Spleen (tissue), 13 donors: ENCODE results near the gene ABCA8. TPM values are rescaled to one million over a fixed set of nuclear protein-coding genes. Genes with fewer than 3 reads are reported as not detected.
A peak's percentile ranks its signal among the peaks of the same experiment; 100 is the strongest.
"Not testable (repeated sequence)": the region's sequence is repeated elsewhere in the genome, so short reads cannot be mapped to it uniquely, and the experiment has no call there.

ENCODE experiments used
- DNase-seq: peaks from one replicate; pipeline ENCODE4 v3.0.0-alpha.2; 2020
- H3K27ac ChIP-seq, 8 donors: fragments of 200-600 bp; sonication (generic) in 7 of 8; 1 replicate in 4 of 8; 2 replicates in 4 of 8; pipeline versions ENCODE4 v1.5.0 to v1.8.0; 2016 to 2021; ENCODE audit warnings: inconsistent platforms in 4 of 8, mild to moderate bottlenecking in 4 of 8, moderate library complexity in 1 of 8
- H3K27me3 ChIP-seq, 7 donors: fragments of 200-600 bp; sonication (generic) in 6 of 7; replicated peaks in 1 of 7; 1 replicate in 4 of 7; 2 replicates in 3 of 7; pipeline versions ENCODE4 v1.5.0 to v1.8.0; 2016 to 2021; ENCODE audit warnings: inconsistent platforms in 3 of 7, mild to moderate bottlenecking in 1 of 7
- H3K36me3 ChIP-seq, 6 donors: fragments of 200-600 bp; sonication (generic) in 5 of 6; 1 replicate in 4 of 6; 2 replicates in 2 of 6; pipeline versions ENCODE4 v1.5.0 to v1.8.0; 2016 to 2021; ENCODE audit warnings: inconsistent platforms in 2 of 6
- H3K4me1 ChIP-seq, 6 donors: fragments of 200-600 bp; sonication (generic) in 5 of 6; 1 replicate in 3 of 6; 2 replicates in 3 of 6; pipeline versions ENCODE4 v1.5.0 to v1.8.0; 2016 to 2021; ENCODE audit warnings: inconsistent platforms in 3 of 6
- H3K4me3 ChIP-seq, 8 donors: fragments of 200-600 bp; sonication (generic) in 7 of 8; 1 replicate in 4 of 8; 2 replicates in 4 of 8; pipeline versions ENCODE4 v1.5.0 to v1.8.0; 2016 to 2021; ENCODE audit warnings: inconsistent platforms in 4 of 8, mild to moderate bottlenecking in 4 of 8, moderate library complexity in 2 of 8
- H3K9me3 ChIP-seq, 8 donors: fragments of 200-600 bp; sonication (generic) in 7 of 8; 1 replicate in 4 of 8; 2 replicates in 4 of 8; pipeline versions ENCODE4 v1.5.0 to v1.8.0; 2016 to 2021; ENCODE audit warnings: inconsistent platforms in 4 of 8
- POLR2A ChIP-seq, 3 donors: fragments of 450-650 bp; IDR thresholded peaks; one replicate each; pipeline ENCODE4 v1.5.1; 2017; ENCODE audit warnings: antibody characterized with exemption in 3 of 3, mild to moderate bottlenecking in 1 of 3
- POLR2AphosphoS5 ChIP-seq, 3 donors: sonication (generic); formaldehyde crosslinking; IDR thresholded peaks; one replicate each; pipeline ENCODE4 v1.5.1; 2017; ENCODE audit warnings: antibody characterized with exemption in 3 of 3
- WGBS, 5 donors: extraction: QIAGEN DNeasy Blood & Tissue Kit in 3 of 5; methylation state at CpG; one replicate each; pipeline versions ENCODE4 v1.1.5 to v1.1.7; 2013 to 2018; 5-methylcytosine and 5-hydroxymethylcytosine counted together
- intact Hi-C: fragments of 100-400 bp; cut with DNase I; formaldehyde crosslinking; loops from one replicate; pipeline ENCODE4 v1.15.0; 2023; ENCODE audit warnings: low total_unique reads
- long read RNA-seq, 2 donors: transcript quantifications; one replicate each; lab custom pipeline, GENCODE V29; 2026
- polyA plus RNA-seq, 3 donors: library from polyadenylated mRNA; stranded (reverse); fragments of 200-250 nt; gene quantifications; one replicate each; pipeline ENCODE4 v1.2.1, GENCODE V29; 2013
- total RNA-seq, 7 donors: library from RNA; depleted of rRNA in 3 of 7; stranded (reverse); fragments of >200 nt in 3 of 7; fragmentation: NEBNext Ultra II Directional in 4 of 7; extraction: Animal tissue kit (Norgen Biotek cat#: 25700) in 4 of 7; gene quantifications; one replicate each; pipeline versions ENCODE4 v1.1.0 to v1.2.1, GENCODE V29; 2016 to 2021
- TF ChIP-seq, protein P1 (sequence below), 11 experiments: fragments of 200-600 bp in 7 of 11; fragments of 450-650 bp in 4 of 11; sonication (generic) in 4 of 11; IDR thresholded peaks in 8 of 11; conservative IDR thresholded peaks in 3 of 11; 1 replicate in 7 of 11; 2 replicates in 4 of 11; pipeline versions ENCODE4 v1.4.0 to v1.8.0; 2016 to 2021; ENCODE audit warnings: antibody characterized with exemption in 11 of 11, inconsistent platforms in 4 of 11, mild to moderate bottlenecking in 1 of 11
- donor health status: healthy with polysubstance abuse.
- donor health status: DM: no; HTN: no; CAD: no; lungs with moderate emphysema.
- donor health status: DM: no; HTN: no; CAD: no.
- donor health status: Bipolar disorder and iron deficiency.
- donor health status: healthy.
- donor health status: DM: no; HTN: no; CAD: no.
- donor health status: DM: yes; HTN: yes; CAD: no.

Gene ABCA8, protein sequence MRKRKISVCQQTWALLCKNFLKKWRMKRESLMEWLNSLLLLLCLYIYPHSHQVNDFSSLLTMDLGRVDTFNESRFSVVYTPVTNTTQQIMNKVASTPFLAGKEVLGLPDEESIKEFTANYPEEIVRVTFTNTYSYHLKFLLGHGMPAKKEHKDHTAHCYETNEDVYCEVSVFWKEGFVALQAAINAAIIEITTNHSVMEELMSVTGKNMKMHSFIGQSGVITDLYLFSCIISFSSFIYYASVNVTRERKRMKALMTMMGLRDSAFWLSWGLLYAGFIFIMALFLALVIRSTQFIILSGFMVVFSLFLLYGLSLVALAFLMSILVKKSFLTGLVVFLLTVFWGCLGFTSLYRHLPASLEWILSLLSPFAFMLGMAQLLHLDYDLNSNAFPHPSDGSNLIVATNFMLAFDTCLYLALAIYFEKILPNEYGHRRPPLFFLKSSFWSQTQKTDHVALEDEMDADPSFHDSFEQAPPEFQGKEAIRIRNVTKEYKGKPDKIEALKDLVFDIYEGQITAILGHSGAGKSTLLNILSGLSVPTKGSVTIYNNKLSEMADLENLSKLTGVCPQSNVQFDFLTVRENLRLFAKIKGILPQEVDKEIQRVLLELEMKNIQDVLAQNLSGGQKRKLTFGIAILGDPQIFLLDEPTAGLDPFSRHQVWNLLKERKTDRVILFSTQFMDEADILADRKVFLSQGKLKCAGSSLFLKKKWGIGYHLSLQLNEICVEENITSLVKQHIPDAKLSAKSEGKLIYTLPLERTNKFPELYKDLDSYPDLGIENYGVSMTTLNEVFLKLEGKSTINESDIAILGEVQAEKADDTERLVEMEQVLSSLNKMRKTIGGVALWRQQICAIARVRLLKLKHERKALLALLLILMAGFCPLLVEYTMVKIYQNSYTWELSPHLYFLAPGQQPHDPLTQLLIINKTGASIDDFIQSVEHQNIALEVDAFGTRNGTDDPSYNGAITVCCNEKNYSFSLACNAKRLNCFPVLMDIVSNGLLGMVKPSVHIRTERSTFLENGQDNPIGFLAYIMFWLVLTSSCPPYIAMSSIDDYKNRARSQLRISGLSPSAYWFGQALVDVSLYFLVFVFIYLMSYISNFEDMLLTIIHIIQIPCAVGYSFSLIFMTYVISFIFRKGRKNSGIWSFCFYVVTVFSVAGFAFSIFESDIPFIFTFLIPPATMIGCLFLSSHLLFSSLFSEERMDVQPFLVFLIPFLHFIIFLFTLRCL (N-terminal part only)
- 10 to 100 TPM; 23.2 to 89.4 (median 66.6) TPM for total RNA-seq
- 1 to 10 TPM; 1.1 to 7.1 (median 2.9) TPM for polyA plus RNA-seq
- long read RNA-seq, donor 1: 0 reads
- long read RNA-seq, donor 2, partial matches to known transcripts: 0 of 1 reads
- long read RNA-seq, donor 2, other reads (novel, unspliced or antisense): 0 of 1 reads

GRCh38 chr17:68955181-68955841, at the start of gene ABCA8:
TSS of gene ABCA8 (minus strand) at chr17:68955392. CDS start at chr17:68942034, 13,358 bp downstream.
- peak within 1 kb of the TSS in 5 of 8 donors; percentile 18 to 57 (median 33) for H3K4me3 ChIP-seq

GRCh38 chr17:69004759-69005158, 49.6 kb upstream of the ABCA8 start:
- H3K4me1 ChIP-seq, DNase-seq, H3K27me3 ChIP-seq, H3K27ac ChIP-seq, intact Hi-C loops, H3K9me3 ChIP-seq, H3K4me3 ChIP-seq, H3K36me3 ChIP-seq: not testable (repeated sequence)
- 91 to 98% (median 92%) methylated on average over 19 to 27 of the region's 27 CpGs for WGBS, 5 donors

More at GRCh38 chr17:68955181-68955841, at the start of gene ABCA8:
- Histone ChIP-seq H3K9me3 (peaks cover 0 to 12% (median 3%) of the 10 kb centered on the region in 8 donors), H3K27ac (peak within 1 kb of the TSS in 6 of 8 donors; percentile 16 to 62 (median 38)), H3K4me1 (peaks cover 0 to 3% (median 0%) of the 10 kb centered on the region in 6 donors), H3K27me3 (no peaks in the 10 kb centered on the region), H3K36me3 (no peaks in the 10 kb centered on the region)
- no peak for DNase-seq
- 52 to 89% (median 75%) methylated on average over 4 of the region's 4 CpGs for WGBS, 5 donors
- no peak for TF ChIP-seq POLR2A (IDR thresholded peaks at IDR 0.05)
- no peak for TF ChIP-seq POLR2AphosphoS5 (IDR thresholded peaks at IDR 0.05)
- TF ChIP-seq, protein P1, sequence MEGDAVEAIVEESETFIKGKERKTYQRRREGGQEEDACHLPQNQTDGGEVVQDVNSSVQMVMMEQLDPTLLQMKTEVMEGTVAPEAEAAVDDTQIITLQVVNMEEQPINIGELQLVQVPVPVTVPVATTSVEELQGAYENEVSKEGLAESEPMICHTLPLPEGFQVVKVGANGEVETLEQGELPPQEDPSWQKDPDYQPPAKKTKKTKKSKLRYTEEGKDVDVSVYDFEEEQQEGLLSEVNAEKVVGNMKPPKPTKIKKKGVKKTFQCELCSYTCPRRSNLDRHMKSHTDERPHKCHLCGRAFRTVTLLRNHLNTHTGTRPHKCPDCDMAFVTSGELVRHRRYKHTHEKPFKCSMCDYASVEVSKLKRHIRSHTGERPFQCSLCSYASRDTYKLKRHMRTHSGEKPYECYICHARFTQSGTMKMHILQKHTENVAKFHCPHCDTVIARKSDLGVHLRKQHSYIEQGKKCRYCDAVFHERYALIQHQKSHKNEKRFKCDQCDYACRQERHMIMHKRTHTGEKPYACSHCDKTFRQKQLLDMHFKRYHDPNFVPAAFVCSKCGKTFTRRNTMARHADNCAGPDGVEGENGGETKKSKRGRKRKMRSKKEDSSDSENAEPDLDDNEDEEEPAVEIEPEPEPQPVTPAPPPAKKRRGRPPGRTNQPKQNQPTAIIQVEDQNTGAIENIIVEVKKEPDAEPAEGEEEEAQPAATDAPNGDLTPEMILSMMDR (IDR thresholded peaks at IDR 0.05 in 8 of 11, conservative IDR thresholded peaks at IDR 0.05 in 3 of 11): no peak
- intact Hi-C loops: no loop called here

GRCh38 chr17:68999743-69000142, 44.6 kb upstream of the ABCA8 start:
- intact Hi-C loops, DNase-seq, H3K27ac ChIP-seq, H3K4me1 ChIP-seq, H3K36me3 ChIP-seq, H3K27me3 ChIP-seq, H3K9me3 ChIP-seq, H3K4me3 ChIP-seq: not testable (repeated sequence)
- 84 to 92% (median 89%) methylated on average over 2 to 3 of the region's 3 CpGs for WGBS, 5 donors

- Histone ChIP-seq H3K36me3 (no peaks in the 10 kb centered on the region), H3K27me3 (no peaks in the 10 kb centered on the region), H3K27ac (no peak overlapping the region), H3K4me1 (no peaks in the 10 kb centered on the region), H3K4me3 (no peak overlapping the region), H3K9me3 (no peaks in the 10 kb centered on the region)
- intact Hi-C loops: no loop called here
- TF ChIP-seq POLR2A (IDR thresholded peaks at IDR 0.05): no peak
- TF ChIP-seq, protein P1 (IDR thresholded peaks at IDR 0.05 in 8 of 11, conservative IDR thresholded peaks at IDR 0.05 in 3 of 11): no peak
- WGBS, 5 donors: 71 to 88% (median 79%) methylated on average over 4 of the region's 4 CpGs
- DNase-seq: no peak
Measured at GRCh38 chr17:68993112-68993511, 37.9 kb upstream of the ABCA8 start.
